ENCODE results near the gene CISD3.
"Not testable (repeated sequence)": the region's sequence is repeated elsewhere in the genome, so short reads cannot be mapped to it uniquely, and the experiment has no call there.

CISD3 gene

GRCh38 chr17:38721802-38722201 lies 8.3 kb upstream of the CISD3 start:
- TF ChIP-seq CTCF (IDR thresholded peaks at IDR 0.05; ENCODE audit: low read depth, low read length), result no peak
- DNase-seq (ENCODE audit: extremely low read depth, low read depth), result no peak

- TF ChIP-seq CTCF (IDR thresholded peaks at IDR 0.05; ENCODE audit: low read depth, low read length), result no peak
Measured at GRCh38 chr17:38724337-38724988, 5.7 kb upstream of the CISD3 start.

GRCh38 chr17:38725066-38725465 lies 5.1 kb upstream of the CISD3 start:
- no peak for TF ChIP-seq CTCF (IDR thresholded peaks at IDR 0.05; ENCODE audit: low read depth, low read length)
- no peak for DNase-seq (ENCODE audit: extremely low read depth, low read depth)

More at GRCh38 chr17:38724337-38724988, 5.7 kb upstream of the CISD3 start:
- no peak for DNase-seq (ENCODE audit: extremely low read depth, low read depth)

- not testable (repeated sequence) for DNase-seq (ENCODE audit: extremely low read depth, low read depth)
Measured at GRCh38 chr17:38726145-38726544, 4.0 kb upstream of the CISD3 start.

GRCh38 chr17:38727736-38728135 lies 2.4 kb upstream of the CISD3 start:
- TF ChIP-seq CTCF (IDR thresholded peaks at IDR 0.05; ENCODE audit: low read depth, low read length), result no peak

GRCh38 chr17:38728290-38728831 lies 1.8 kb upstream of the CISD3 start:
- TF ChIP-seq CTCF (IDR thresholded peaks at IDR 0.05; ENCODE audit: low read depth, low read length), result no peak
- DNase-seq (ENCODE audit: extremely low read depth, low read depth), result no peak

More at GRCh38 chr17:38727736-38728135, 2.4 kb upstream of the CISD3 start:
- DNase-seq (ENCODE audit: extremely low read depth, low read depth), result no peak

- DNase-seq (ENCODE audit: extremely low read depth, low read depth), result no peak
- TF ChIP-seq CTCF (IDR thresholded peaks at IDR 0.05; ENCODE audit: low read depth, low read length), result no peak
Measured at GRCh38 chr17:38729368-38729885, 714 bp upstream of the CISD3 start.

All from AG09319 (cell line).